SK-N-SH (cell line): ENCODE results near the gene SYNE2. TPM values are rescaled to one million over a fixed set of nuclear protein-coding genes. Genes with fewer than 3 reads are reported as not detected.

ENCODE experiments used
- CTCF ChIA-PET: fragments of 300-600, 350-600 bp; formaldehyde crosslinking; extraction: SDS; loops from one replicate; lab custom pipeline; 2021; lab: Yijun Ruan, JAX
- POLR2A ChIA-PET: fragments of 350-600 bp; sonication (Branson Sonifier 250); formaldehyde crosslinking; extraction: SDS; loops from one replicate; lab custom pipeline; 2020; ENCODE audit warnings: antibody characterized with exemption, inconsistent platforms; lab: Yijun Ruan, JAX
- DNase-seq: peaks from one replicate; pipeline ENCODE4 v3.0.0; 2012
- H2AFZ ChIP-seq: fragments of 200-600 bp; sonication (generic); 2 replicates; pipeline ENCODE4 v1.8.1; 2016; ENCODE audit warnings: antibody characterized with exemption, mild to moderate bottlenecking, low read depth
- H3F3A ChIP-seq: fragments of 200-600 bp; sonication (generic); replicated peaks from 2 replicates; pipeline ENCODE3; 2016; ENCODE audit warnings: antibody characterized with exemption, mild to moderate bottlenecking; ENCODE audit not compliant: insufficient read depth
- H3K27ac ChIP-seq, 2 experiments: fragments of 200-500 bp in 1 of 2; fragments of 200-600 bp in 1 of 2; sonication (Bioruptor generic) in 1 of 2; sonication (generic), shearing (Covaris generic) in 1 of 2; 2 replicates each; pipeline versions ENCODE4 v1.5.1 to v1.6.1; 2014 to 2016; ENCODE audit warnings: low read depth in 2 of 2, inconsistent platforms in 1 of 2, low read length in 1 of 2, mild to moderate bottlenecking in 1 of 2, mixed read lengths in 1 of 2
- H3K27me3 ChIP-seq: fragments of 200-600 bp; sonication (generic), shearing (Covaris generic); 2 replicates; pipeline ENCODE4 v1.6.1; 2016; ENCODE audit warnings: mixed run types; ENCODE audit not compliant: insufficient read depth
- H3K36me3 ChIP-seq, 2 experiments: fragments of 200-500 bp in 1 of 2; fragments of 200-600 bp in 1 of 2; sonication (Bioruptor generic) in 1 of 2; sonication (generic) in 1 of 2; replicated peaks in 1 of 2; 2 replicates each; pipeline versions ENCODE3 to v1.5.1; 2014 to 2016; ENCODE audit warnings: low read length in 1 of 2, mild to moderate bottlenecking in 1 of 2; ENCODE audit not compliant: insufficient read depth in 2 of 2, control insufficient read depth in 1 of 2
- H3K4me1 ChIP-seq, 2 experiments: fragments of 200-500 bp in 1 of 2; fragments of 200-600 bp in 1 of 2; sonication (Bioruptor generic) in 1 of 2; sonication (generic), shearing (Covaris generic) in 1 of 2; 2 replicates each; pipeline versions ENCODE4 v1.5.1 to v1.6.1; 2014 to 2016; ENCODE audit warnings: low read depth in 1 of 2, low read length in 1 of 2, mixed run types in 1 of 2; ENCODE audit not compliant: insufficient read depth in 2 of 2, control insufficient read depth in 1 of 2
- H3K4me2 ChIP-seq: fragments of 200-600 bp; sonication (generic), shearing (Covaris generic); 2 replicates; pipeline ENCODE4 v1.6.1; 2017; ENCODE audit warnings: mixed run types
- H3K4me3 ChIP-seq, 2 experiments: fragments of 200-500 bp in 1 of 2; fragments of 200-600 bp in 1 of 2; sonication (Bioruptor generic) in 1 of 2; sonication (generic), shearing (Covaris generic) in 1 of 2; 2 replicates each; pipeline versions ENCODE4 v1.5.1 to v1.8.1; 2014 to 2016; ENCODE audit warnings: low read depth in 2 of 2, inconsistent platforms in 1 of 2, low read length in 1 of 2, mild to moderate bottlenecking in 1 of 2, mixed read lengths in 1 of 2, moderate library complexity in 1 of 2
- H3K79me2 ChIP-seq: fragments of 200-600 bp; sonication (generic); 2 replicates; pipeline ENCODE4 v1.8.1; 2017; ENCODE audit warnings: mild to moderate bottlenecking; ENCODE audit not compliant: insufficient read depth
- H3K9ac ChIP-seq: fragments of 200-600 bp; sonication (generic); 2 replicates; pipeline ENCODE4 v1.6.1; 2017; ENCODE audit warnings: mixed run types
- H3K9me2 ChIP-seq: fragments of 200-600 bp; sonication (generic); 2 replicates; pipeline ENCODE4 v1.6.1; 2017; ENCODE audit warnings: mixed run types
- H3K9me3 ChIP-seq: fragments of 200-600 bp; sonication (generic); 2 replicates; pipeline ENCODE4 v1.6.1; 2017; ENCODE audit warnings: mixed run types, mild to moderate bottlenecking, moderate library complexity
- H4K20me1 ChIP-seq: fragments of 200-600 bp; sonication (generic); 2 replicates; pipeline ENCODE4 v1.6.1; 2017; ENCODE audit warnings: mild to moderate bottlenecking, mixed run types; ENCODE audit not compliant: insufficient read depth
- FOXJ3 ChIP-seq: sonication (generic); formaldehyde crosslinking; IDR thresholded peaks from 2 replicates; pipeline ENCODE4 v1.5.1; 2020; ENCODE audit warnings: mild to moderate bottlenecking, missing genetic modification reagents
- GABPA ChIP-seq: IDR thresholded peaks from 2 replicates; pipeline ENCODE4 v1.4.0; 2012; ENCODE audit warnings: low read depth, mild to moderate bottlenecking
- GATA2 ChIP-seq: sonication (generic); formaldehyde crosslinking; IDR thresholded peaks from 2 replicates; pipeline ENCODE4 v1.5.0; 2020; ENCODE audit warnings: mild to moderate bottlenecking, missing genetic modification reagents
- MXI1 ChIP-seq: IDR thresholded peaks from 2 replicates; pipeline ENCODE4 v1.6.1; 2012; ENCODE audit warnings: mild to moderate bottlenecking, low read depth, low read length, improper control_type of control experiment
- PBX3 ChIP-seq: IDR thresholded peaks from 2 replicates; pipeline ENCODE4; 2012
- RAD21 ChIP-seq: IDR thresholded peaks from 2 replicates; pipeline ENCODE4 v1.6.1; 2012; ENCODE audit warnings: mild to moderate bottlenecking, low read length
- RCOR1 ChIP-seq: fragments of 150-350 bp; IDR thresholded peaks from 2 replicates; pipeline ENCODE4 v1.6.1; 2017; ENCODE audit warnings: antibody characterized with exemption, low read length
- RFX5 ChIP-seq: IDR thresholded peaks from 2 replicates; pipeline ENCODE4 v1.6.1; 2012; ENCODE audit warnings: mild to moderate bottlenecking, improper control_type of control experiment, low read length
- RXRA ChIP-seq: IDR thresholded peaks from 2 replicates; pipeline ENCODE4 v1.4.0; 2012; ENCODE audit warnings: low read depth, mild to moderate bottlenecking, borderline replicate concordance
- TAF1 ChIP-seq: IDR thresholded peaks from 2 replicates; pipeline ENCODE4 v1.6.1; 2012; ENCODE audit warnings: low read depth, mild to moderate bottlenecking, low read length, moderate library complexity, borderline replicate concordance
- USF1 ChIP-seq: IDR thresholded peaks from 2 replicates; pipeline ENCODE4 v1.4.0; 2012; ENCODE audit warnings: low read depth, borderline replicate concordance
- USF2 ChIP-seq: fragments of 150-350 bp; IDR thresholded peaks from 2 replicates; pipeline ENCODE4 v1.6.1; 2017; ENCODE audit warnings: antibody characterized with exemption, low read length, low read depth, borderline replicate concordance
- YY1 ChIP-seq: IDR thresholded peaks from 2 replicates; pipeline ENCODE4 v1.4.0; 2012; ENCODE audit warnings: low read depth, mild to moderate bottlenecking
- WGBS: methylation state at CpG from one replicate; pipeline ENCODE4 v1.1.6; 2017; ENCODE audit warnings: low lambda C conversion rate; 5-methylcytosine and 5-hydroxymethylcytosine counted together
- polyA plus RNA-seq, 3 experiments: library from polyadenylated mRNA; depleted of rRNA; stranded (reverse); fragments of >200 nt; gene quantifications; 2 replicates each; pipeline ENCODE4 v1.2.3, GENCODE V29; 2012
- TF ChIP-seq, protein P1 (sequence below): fragments of 200-600 bp; sonication (generic); IDR thresholded peaks from 2 replicates; pipeline ENCODE4 v1.6.1; 2017; ENCODE audit warnings: antibody characterized with exemption, mild to moderate bottlenecking, moderate library complexity
- TF ChIP-seq, protein P2 (sequence below): IDR thresholded peaks from 2 replicates; pipeline ENCODE4 v1.4.0; 2012; ENCODE audit warnings: low read depth
- TF ChIP-seq, protein P3 (sequence below): fragments of 150-350 bp; IDR thresholded peaks from 2 replicates; pipeline ENCODE4 v1.6.1; 2016; ENCODE audit warnings: mild to moderate bottlenecking, low read depth, low read length

Gene SYNE2
- polyA plus RNA-seq, 1 of the 3 experiments (the other 2 are of a cell fraction): 7.1 TPM

DNA sequence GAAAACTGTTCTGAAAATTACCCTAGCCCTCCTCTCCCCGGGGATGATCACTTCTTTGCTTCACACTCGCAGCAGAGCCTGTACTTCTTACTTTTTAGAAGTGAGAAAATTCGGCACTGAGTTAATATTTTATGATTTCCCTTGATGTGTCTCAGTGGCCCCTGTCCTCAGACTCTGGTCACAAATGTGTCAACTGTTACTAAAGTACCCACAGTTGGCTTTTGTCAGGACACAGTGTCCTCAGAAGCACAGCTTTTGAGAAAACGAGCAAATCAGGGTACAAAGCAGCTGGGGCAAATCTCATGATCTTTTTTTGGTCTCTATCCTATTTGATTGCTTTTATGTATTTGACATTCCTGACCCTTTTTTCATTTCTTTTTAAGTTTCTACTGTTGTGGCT, 142.5 kb downstream of the SYNE2 start:
- H3K9me2 ChIP-seq: no peaks in the 10 kb centered on the region
- no peak overlapping the region for H3K4me2 ChIP-seq
- H3F3A ChIP-seq: no peaks in the 10 kb centered on the region
- POLR2A ChIA-PET: no interaction called here
- DNase-seq: no peak
- H3K27me3 ChIP-seq: no peaks in the 10 kb centered on the region
- no peaks in the 10 kb centered on the region for H3K9me3 ChIP-seq
- WGBS: 89% methylated on average over 4 of the region's 4 CpGs
- H3K36me3 ChIP-seq: peaks cover 10 to 24% of the 10 kb centered on the region in 2 experiments
- no peak overlapping the region for H3K9ac ChIP-seq
- CTCF ChIA-PET: interaction anchor here (0.9 to 1.4 kb wide), 4 partner anchors 8 to 308 kb away, joined by 3 to 4 read pairs (median 3); no protein-coding TSS in a partner anchor
- no peak overlapping the region for H2AFZ ChIP-seq
- H4K20me1 ChIP-seq: no peaks in the 10 kb centered on the region
- no peak overlapping the region for H3K4me3 ChIP-seq
- TF ChIP-seq, protein P1, sequence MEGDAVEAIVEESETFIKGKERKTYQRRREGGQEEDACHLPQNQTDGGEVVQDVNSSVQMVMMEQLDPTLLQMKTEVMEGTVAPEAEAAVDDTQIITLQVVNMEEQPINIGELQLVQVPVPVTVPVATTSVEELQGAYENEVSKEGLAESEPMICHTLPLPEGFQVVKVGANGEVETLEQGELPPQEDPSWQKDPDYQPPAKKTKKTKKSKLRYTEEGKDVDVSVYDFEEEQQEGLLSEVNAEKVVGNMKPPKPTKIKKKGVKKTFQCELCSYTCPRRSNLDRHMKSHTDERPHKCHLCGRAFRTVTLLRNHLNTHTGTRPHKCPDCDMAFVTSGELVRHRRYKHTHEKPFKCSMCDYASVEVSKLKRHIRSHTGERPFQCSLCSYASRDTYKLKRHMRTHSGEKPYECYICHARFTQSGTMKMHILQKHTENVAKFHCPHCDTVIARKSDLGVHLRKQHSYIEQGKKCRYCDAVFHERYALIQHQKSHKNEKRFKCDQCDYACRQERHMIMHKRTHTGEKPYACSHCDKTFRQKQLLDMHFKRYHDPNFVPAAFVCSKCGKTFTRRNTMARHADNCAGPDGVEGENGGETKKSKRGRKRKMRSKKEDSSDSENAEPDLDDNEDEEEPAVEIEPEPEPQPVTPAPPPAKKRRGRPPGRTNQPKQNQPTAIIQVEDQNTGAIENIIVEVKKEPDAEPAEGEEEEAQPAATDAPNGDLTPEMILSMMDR: no peak
- TF ChIP-seq PBX3: no peak
- TF ChIP-seq, protein P2, sequence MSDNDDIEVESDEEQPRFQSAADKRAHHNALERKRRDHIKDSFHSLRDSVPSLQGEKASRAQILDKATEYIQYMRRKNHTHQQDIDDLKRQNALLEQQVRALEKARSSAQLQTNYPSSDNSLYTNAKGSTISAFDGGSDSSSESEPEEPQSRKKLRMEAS: no peak
- no peak for TF ChIP-seq RFX5
- no peak for TF ChIP-seq USF1
- no peak for TF ChIP-seq TAF1
- no peak for TF ChIP-seq FOXJ3 (CRISPR knock-in tag)
- TF ChIP-seq YY1: no peak
- no peak for TF ChIP-seq GABPA
- no peak for TF ChIP-seq MXI1
- TF ChIP-seq, protein P3, sequence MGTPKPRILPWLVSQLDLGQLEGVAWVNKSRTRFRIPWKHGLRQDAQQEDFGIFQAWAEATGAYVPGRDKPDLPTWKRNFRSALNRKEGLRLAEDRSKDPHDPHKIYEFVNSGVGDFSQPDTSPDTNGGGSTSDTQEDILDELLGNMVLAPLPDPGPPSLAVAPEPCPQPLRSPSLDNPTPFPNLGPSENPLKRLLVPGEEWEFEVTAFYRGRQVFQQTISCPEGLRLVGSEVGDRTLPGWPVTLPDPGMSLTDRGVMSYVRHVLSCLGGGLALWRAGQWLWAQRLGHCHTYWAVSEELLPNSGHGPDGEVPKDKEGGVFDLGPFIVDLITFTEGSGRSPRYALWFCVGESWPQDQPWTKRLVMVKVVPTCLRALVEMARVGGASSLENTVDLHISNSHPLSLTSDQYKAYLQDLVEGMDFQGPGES: no peak
- TF ChIP-seq USF2: no peak
- TF ChIP-seq RAD21: no peak
- TF ChIP-seq RCOR1: no peak
- no peak for TF ChIP-seq GATA2
- TF ChIP-seq RXRA: no peak
- H3K4me1 ChIP-seq: no peaks in the 10 kb centered on the region
- no peaks in the 10 kb centered on the region for H3K79me2 ChIP-seq
- no peak overlapping the region for H3K27ac ChIP-seq
